Kidney (tissue), 14 donors: ENCODE data around the gene SLITRK3. TPM values are rescaled to one million over a fixed set of nuclear protein-coding genes. Genes with fewer than 3 reads are reported as not detected.
A peak's percentile ranks its signal among the peaks of the same experiment; 100 is the strongest.

Experiments used
- DNase-seq, 5 donors: peaks; one replicate each; pipeline ENCODE4 v3.0.0-alpha.2; 2013 to 2020
- FAIRE-seq: peaks from 2 replicates; lab custom pipeline; 2012; peaks lifted over from hg19 to GRCh38; lab: Jason Lieb, UNC
- H3K27ac ChIP-seq, 2 donors: one replicate each; pipeline ENCODE4 v1.7.0; 2013; ENCODE audit warnings: low read depth in 2 of 2, low read length in 2 of 2, inconsistent platforms in 1 of 2
- H3K27me3 ChIP-seq: one replicate; pipeline ENCODE4 v1.7.1; 2013; ENCODE audit warnings: low read length, inconsistent platforms; ENCODE audit not compliant: control insufficient read depth, insufficient read depth
- H3K36me3 ChIP-seq, 3 donors: one replicate each; pipeline versions ENCODE4 v1.7.0 to v1.7.1; 2013; ENCODE audit warnings: low read length in 3 of 3, control low read depth in 1 of 3, inconsistent platforms in 1 of 3; ENCODE audit not compliant: insufficient read depth in 3 of 3, control insufficient read depth in 2 of 3
- H3K4me1 ChIP-seq, 3 donors: one replicate each; pipeline versions ENCODE4 v1.7.0 to v1.7.1; 2013; ENCODE audit warnings: low read length in 3 of 3, inconsistent platforms in 1 of 3, low read depth in 1 of 3; ENCODE audit not compliant: control insufficient read depth in 2 of 3, insufficient read depth in 2 of 3
- H3K4me3 ChIP-seq, 3 donors: one replicate each; pipeline versions ENCODE4 v1.7.0 to v1.8.1; 2013; ENCODE audit warnings: low read length in 3 of 3, control low read depth in 1 of 3, inconsistent platforms in 1 of 3
- H3K9ac ChIP-seq, 3 donors: one replicate each; pipeline versions ENCODE4 v1.7.0 to v1.7.1; 2013; ENCODE audit warnings: low read length in 3 of 3, control low read depth in 1 of 3, inconsistent platforms in 1 of 3
- H3K9me3 ChIP-seq, 3 donors: one replicate each; pipeline versions ENCODE4 v1.7.0 to v1.7.1; 2013; ENCODE audit warnings: low read length in 3 of 3, control low read depth in 1 of 3, inconsistent platforms in 1 of 3; ENCODE audit not compliant: control insufficient read depth in 2 of 3, insufficient read depth in 1 of 3
- intact Hi-C: fragments of 100-400 bp; cut with DNase I; formaldehyde crosslinking; loops from one replicate; pipeline ENCODE4 v1.11.1; 2022
- polyA plus RNA-seq: library from polyadenylated mRNA; stranded (reverse); fragments of 350-450 nt; fragmentation: Illumina TruSeq; extraction: RNeasy Lipid Tissue Mini Kit (QIAGEN cat#74804); gene quantifications from one replicate; pipeline ENCODE4 v1.2.3, GENCODE V29; 2014; ENCODE audit warnings: low read depth, low replicate concordance; ENCODE audit not compliant: insufficient read depth
- total RNA-seq: library from RNA; stranded (reverse); fragmentation: NEBNext Ultra II Directional; extraction: Animal tissue kit (Norgen Biotek cat#: 25700); gene quantifications from one replicate; pipeline ENCODE4 v1.2.1, GENCODE V29; 2021
- TF ChIP-seq, protein P1 (sequence below): IDR thresholded peaks from 3 replicates; pipeline ENCODE4 v1.5.1; 2012; ENCODE audit warnings: mild to moderate bottlenecking, moderate library complexity, borderline replicate concordance; ENCODE audit not compliant: insufficient read depth; ENCODE audit errors: extremely low read depth
- donor health status: control.
- donor health status: control.
- donor health status: control.
- donor health status: control.
- donor health status: control.
- donor health status: DM: yes; HTN: yes; CAD: no.
- donor health status: Normal renal cell carcinoma (clear cell type).

The SLITRK3 gene
- total and polyA plus RNA-seq, 2 donors from 2014 or later = 0.30 to 0.44 TPM

DNA sequence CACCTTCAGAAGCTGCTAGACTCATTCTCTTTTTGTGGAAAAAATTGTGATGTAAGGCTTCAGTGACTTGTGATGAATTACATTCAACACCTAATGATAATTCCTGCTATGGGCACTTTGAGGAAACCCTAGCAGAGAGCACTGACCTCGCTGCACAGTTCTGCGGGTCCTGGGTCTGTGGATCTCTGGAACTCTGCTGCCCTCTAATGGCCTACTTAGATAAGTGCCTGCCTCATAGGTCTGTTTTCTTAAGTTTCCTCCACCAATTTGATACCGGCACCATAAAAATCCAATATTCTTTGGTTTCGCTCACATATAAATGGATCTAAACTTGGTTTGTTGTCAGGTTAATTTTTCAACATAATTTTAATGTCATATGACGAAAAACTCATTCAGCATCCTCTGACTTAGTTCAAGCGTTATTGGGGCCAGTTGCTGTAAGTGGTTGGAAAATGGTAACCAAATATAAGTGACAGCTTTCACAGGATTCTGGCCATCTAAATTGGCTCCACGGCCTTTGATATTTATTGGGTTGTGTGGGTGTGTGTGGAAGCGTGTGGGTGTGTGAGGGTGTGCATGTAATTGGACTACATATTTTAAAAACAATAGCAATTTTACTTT lies 10.4 kb downstream of the SLITRK3 start:
- H3K4me3 ChIP-seq = no peak overlapping the region
- no peak overlapping the region for H3K27ac ChIP-seq
- FAIRE-seq (no peak), DNase-seq (peak in 4 of 5 donors; percentile 69 to 82 (median 72))
- intact Hi-C loops = no loop called here
- H3K9ac ChIP-seq = no peak overlapping the region
- H3K36me3 ChIP-seq = no peaks in the 10 kb centered on the region
- no peaks in the 10 kb centered on the region for H3K9me3 ChIP-seq
- no peaks in the 10 kb centered on the region for H3K27me3 ChIP-seq
- no peaks in the 10 kb centered on the region for H3K4me1 ChIP-seq
- TF ChIP-seq, protein P1, sequence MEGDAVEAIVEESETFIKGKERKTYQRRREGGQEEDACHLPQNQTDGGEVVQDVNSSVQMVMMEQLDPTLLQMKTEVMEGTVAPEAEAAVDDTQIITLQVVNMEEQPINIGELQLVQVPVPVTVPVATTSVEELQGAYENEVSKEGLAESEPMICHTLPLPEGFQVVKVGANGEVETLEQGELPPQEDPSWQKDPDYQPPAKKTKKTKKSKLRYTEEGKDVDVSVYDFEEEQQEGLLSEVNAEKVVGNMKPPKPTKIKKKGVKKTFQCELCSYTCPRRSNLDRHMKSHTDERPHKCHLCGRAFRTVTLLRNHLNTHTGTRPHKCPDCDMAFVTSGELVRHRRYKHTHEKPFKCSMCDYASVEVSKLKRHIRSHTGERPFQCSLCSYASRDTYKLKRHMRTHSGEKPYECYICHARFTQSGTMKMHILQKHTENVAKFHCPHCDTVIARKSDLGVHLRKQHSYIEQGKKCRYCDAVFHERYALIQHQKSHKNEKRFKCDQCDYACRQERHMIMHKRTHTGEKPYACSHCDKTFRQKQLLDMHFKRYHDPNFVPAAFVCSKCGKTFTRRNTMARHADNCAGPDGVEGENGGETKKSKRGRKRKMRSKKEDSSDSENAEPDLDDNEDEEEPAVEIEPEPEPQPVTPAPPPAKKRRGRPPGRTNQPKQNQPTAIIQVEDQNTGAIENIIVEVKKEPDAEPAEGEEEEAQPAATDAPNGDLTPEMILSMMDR = peak; percentile 71

DNA sequence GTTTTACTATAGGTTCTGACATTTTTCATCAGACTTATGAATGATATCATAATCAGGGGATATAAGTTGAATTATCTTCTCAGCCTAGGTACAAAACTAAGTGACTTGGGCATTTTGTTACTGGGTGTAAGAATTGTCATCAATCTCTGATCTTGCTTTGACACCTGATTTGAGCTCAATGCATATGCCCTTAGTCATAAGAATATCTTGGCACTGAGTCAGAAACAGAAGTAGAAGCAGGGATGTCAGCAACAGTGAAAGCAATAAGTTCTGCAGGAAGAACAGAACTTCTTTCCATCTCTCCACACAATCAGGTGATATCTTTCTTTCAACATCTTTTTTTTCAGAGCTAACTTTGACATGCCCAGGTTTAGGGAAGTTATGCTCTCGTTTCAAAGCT lies 14.6 kb downstream of the SLITRK3 start:
- TF ChIP-seq, protein P1 = no peak
- Histone ChIP-seq H3K4me3 (no peak overlapping the region), H3K27me3 (no peaks in the 10 kb centered on the region), H3K9me3 (no peaks in the 10 kb centered on the region), H3K4me1 (no peaks in the 10 kb centered on the region), H3K36me3 (no peaks in the 10 kb centered on the region), H3K9ac (no peak overlapping the region), H3K27ac (no peak overlapping the region)
- intact Hi-C loops = no loop called here
- DNase-seq (no peak), FAIRE-seq (no peak)

DNA sequence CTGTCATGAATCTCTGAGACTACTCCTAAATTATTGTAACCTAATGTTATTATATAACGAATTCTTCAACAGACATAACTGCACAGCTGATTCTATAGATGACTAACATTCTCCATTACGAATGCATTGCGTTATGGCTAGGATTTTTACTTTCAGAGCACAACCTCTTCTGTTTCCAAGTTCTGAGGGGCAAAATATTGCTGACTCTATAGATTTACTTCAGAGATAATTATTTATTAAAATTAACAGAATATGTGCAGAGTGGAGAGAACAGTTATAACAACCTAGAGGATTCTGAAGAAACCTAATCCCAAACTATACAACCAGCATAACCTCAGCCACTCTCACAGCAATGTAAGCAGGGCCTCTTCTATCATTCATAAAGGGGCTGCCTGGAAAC lies 25.9 kb downstream of the SLITRK3 start:
- Histone ChIP-seq H3K4me3 (no peak overlapping the region), H3K36me3 (no peaks in the 10 kb centered on the region), H3K9ac (no peak overlapping the region), H3K27ac (no peak overlapping the region), H3K27me3 (no peaks in the 10 kb centered on the region), H3K4me1 (no peaks in the 10 kb centered on the region), H3K9me3 (no peaks in the 10 kb centered on the region)
- TF ChIP-seq, protein P1 = no peak
- intact Hi-C loops = no loop called here
- DNase-seq (no peak), FAIRE-seq (no peak)

DNA sequence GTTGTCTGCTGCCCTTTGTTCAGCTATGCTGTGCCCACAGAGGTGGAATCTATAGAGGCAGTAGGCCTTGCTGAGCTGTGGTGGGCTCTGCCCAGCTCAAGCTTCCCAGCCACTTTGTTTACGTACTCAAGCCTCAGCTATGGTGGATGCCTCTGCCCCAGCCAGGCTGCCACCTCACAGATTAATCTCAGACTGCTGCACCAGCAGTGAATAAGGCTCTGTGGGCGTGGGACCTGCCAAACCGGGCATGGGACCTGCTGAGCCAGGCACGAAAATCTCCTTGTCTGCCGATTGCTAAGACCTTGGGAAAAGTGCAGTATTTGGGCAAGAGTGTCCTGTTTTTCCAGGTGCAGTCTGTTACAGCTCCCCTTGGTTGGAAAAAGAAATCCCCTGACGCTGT lies 26.8 kb downstream of the SLITRK3 start:
- intact Hi-C loops = no loop called here
- FAIRE-seq = no peak
- Histone ChIP-seq H3K9ac (no peak overlapping the region), H3K27me3 (no peaks in the 10 kb centered on the region), H3K4me1 (no peaks in the 10 kb centered on the region), H3K36me3 (no peaks in the 10 kb centered on the region), H3K9me3 (no peaks in the 10 kb centered on the region), H3K4me3 (no peak overlapping the region), H3K27ac (no peak overlapping the region)
- DNase-seq = no peak
- TF ChIP-seq, protein P1 = no peak
